ENCODE data around the gene CCDC78.

Gene CCDC78

GRCh38 chr16:770411-770810 lies 44.2 kb upstream of the CCDC78 start:
- Histone ChIP-seq H3K27ac (no peak overlapping the region), H3K9ac (no peak overlapping the region), H4K20me1 (ENCODE audit: insufficient read depth) (no peaks in the 10 kb centered on the region), H3K4me3 (IDR thresholded peaks at IDR 0.05; ENCODE audit: insufficient read depth, low read depth, low read length) (no peak overlapping the region), H3K4me2 (no peak overlapping the region), H3K27me3 (ENCODE audit: insufficient read depth, low read depth) (peaks cover 70% of the 10 kb centered on the region), H3K36me3 (ENCODE audit: insufficient read depth) (no peaks in the 10 kb centered on the region), H3K4me1 (ENCODE audit: low read depth, poor library complexity, severe bottlenecking) (no peaks in the 10 kb centered on the region), H3K79me2 (ENCODE audit: insufficient read depth, low read depth) (no peaks in the 10 kb centered on the region), H2AFZ (ENCODE audit: low read depth) (no peak overlapping the region)
- TF ChIP-seq CTCF (conservative IDR thresholded peaks at IDR 0.05; ENCODE audit: low read depth, low read length): no peak

- no peak overlapping the region for H3K9ac ChIP-seq
- H3K4me3 ChIP-seq (IDR thresholded peaks at IDR 0.05; ENCODE audit: insufficient read depth, low read depth, low read length): no peak overlapping the region
- H3K27me3 ChIP-seq (ENCODE audit: insufficient read depth, low read depth): peaks cover 69% of the 10 kb centered on the region
- H3K36me3 ChIP-seq (ENCODE audit: insufficient read depth): no peaks in the 10 kb centered on the region
- H3K4me2 ChIP-seq: no peak overlapping the region
- TF ChIP-seq CTCF (conservative IDR thresholded peaks at IDR 0.05; ENCODE audit: low read depth, low read length): no peak
- no peaks in the 10 kb centered on the region for H3K4me1 ChIP-seq (ENCODE audit: low read depth, poor library complexity, severe bottlenecking)
- no peak overlapping the region for H2AFZ ChIP-seq (ENCODE audit: low read depth)
- no peak overlapping the region for H3K27ac ChIP-seq
- no peaks in the 10 kb centered on the region for H3K79me2 ChIP-seq (ENCODE audit: insufficient read depth, low read depth)
- no peaks in the 10 kb centered on the region for H4K20me1 ChIP-seq (ENCODE audit: insufficient read depth)
Observed at GRCh38 chr16:769934-770333, 43.7 kb upstream of the CCDC78 start.

DNA sequence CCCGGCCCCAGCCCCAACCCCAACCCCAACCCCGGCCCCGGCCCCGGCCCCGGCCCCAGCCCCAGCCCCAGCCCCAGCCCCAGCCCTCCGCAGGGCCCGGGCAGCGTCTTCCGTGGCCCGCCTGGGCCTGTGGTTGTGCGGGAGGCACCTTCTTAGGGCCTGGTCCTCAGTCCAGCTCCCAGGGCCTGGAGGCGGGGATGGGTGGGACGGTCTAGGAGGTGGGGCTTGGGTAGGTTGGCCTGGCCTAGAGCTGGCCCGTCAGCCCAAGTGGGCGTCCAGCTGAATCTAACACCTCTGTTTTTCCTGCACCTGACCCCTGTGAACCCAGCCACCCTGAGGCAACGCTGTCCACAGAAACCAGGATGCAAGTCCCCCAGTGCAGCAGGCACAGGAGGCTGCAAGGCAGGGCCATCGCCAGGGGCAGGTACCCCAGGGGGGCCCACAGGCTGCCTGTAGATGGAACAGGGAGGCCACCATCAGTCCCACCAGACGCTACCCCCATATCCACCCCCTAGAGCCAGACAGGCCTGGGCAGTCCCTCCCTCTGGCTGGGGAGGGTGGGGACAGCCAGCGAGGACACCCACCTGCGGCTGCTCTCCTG lies 43.0 kb upstream of the CCDC78 start:
- Histone ChIP-seq H3K27ac (no peak overlapping the region), H2AFZ (ENCODE audit: low read depth) (no peak overlapping the region), H3K9ac (no peak overlapping the region), H3K27me3 (ENCODE audit: insufficient read depth, low read depth) (peaks cover 69% of the 10 kb centered on the region), H3K4me2 (no peak overlapping the region), H3K36me3 (ENCODE audit: insufficient read depth) (no peaks in the 10 kb centered on the region), H3K4me1 (ENCODE audit: low read depth, poor library complexity, severe bottlenecking) (no peaks in the 10 kb centered on the region), H4K20me1 (ENCODE audit: insufficient read depth) (no peaks in the 10 kb centered on the region), H3K79me2 (ENCODE audit: insufficient read depth, low read depth) (no peaks in the 10 kb centered on the region), H3K4me3 (IDR thresholded peaks at IDR 0.05; ENCODE audit: insufficient read depth, low read depth, low read length) (no peak overlapping the region)
- TF ChIP-seq CTCF (conservative IDR thresholded peaks at IDR 0.05; ENCODE audit: low read depth, low read length): no peak

DNA sequence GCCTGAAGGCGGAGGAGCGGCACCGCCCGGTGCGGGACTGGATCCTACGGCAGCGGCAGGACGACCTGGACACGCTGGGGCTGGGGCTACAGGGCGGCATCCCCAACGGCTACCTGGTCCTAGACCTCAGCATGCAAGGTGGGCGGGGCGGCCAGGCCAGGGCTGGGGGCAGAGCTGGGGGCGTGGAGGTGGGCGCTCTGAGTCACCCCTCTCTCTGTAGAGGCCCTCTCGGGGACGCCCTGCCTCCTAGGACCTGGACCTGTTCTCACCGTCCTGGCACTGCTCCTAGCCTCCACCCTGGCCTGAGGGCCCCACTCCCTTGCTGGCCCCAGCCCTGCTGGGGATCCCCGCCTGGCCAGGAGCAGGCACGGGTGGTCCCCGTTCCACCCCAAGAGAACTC lies 42.2 kb upstream of the CCDC78 start:
- no peaks in the 10 kb centered on the region for H3K79me2 ChIP-seq (ENCODE audit: insufficient read depth, low read depth)
- H3K4me2 ChIP-seq: no peak overlapping the region
- H2AFZ ChIP-seq (ENCODE audit: low read depth): no peak overlapping the region
- no peak overlapping the region for H3K27ac ChIP-seq
- H4K20me1 ChIP-seq (ENCODE audit: insufficient read depth): no peaks in the 10 kb centered on the region
- H3K27me3 ChIP-seq (ENCODE audit: insufficient read depth, low read depth): peaks cover 67% of the 10 kb centered on the region
- H3K9ac ChIP-seq: no peak overlapping the region
- no peak for TF ChIP-seq CTCF (conservative IDR thresholded peaks at IDR 0.05; ENCODE audit: low read depth, low read length)
- no peak overlapping the region for H3K4me3 ChIP-seq (IDR thresholded peaks at IDR 0.05; ENCODE audit: insufficient read depth, low read depth, low read length)
- no peaks in the 10 kb centered on the region for H3K4me1 ChIP-seq (ENCODE audit: low read depth, poor library complexity, severe bottlenecking)
- H3K36me3 ChIP-seq (ENCODE audit: insufficient read depth): no peaks in the 10 kb centered on the region
